ENCODE results near the gene DFFB.

DNA sequence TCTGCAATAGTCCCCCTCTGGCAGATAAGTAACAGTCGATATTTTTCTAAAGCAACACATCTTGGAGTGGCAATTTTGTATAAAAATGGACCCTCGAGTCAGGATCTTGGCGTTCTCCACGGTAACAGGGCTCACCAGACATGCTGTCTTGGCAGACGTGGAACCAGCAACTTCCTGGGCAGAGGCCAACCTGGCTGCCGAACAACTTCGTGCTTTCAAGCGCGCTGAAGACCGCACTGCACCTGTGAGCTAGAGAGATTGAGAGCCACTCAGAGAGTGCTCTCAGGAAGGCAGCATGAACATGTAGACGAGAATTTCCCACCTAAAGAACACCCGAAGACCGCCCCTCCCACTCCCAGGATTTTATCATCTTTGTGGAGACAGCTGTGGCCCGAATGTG is 35.5 kb downstream of the DFFB start:
- TF ChIP-seq, protein P1, sequence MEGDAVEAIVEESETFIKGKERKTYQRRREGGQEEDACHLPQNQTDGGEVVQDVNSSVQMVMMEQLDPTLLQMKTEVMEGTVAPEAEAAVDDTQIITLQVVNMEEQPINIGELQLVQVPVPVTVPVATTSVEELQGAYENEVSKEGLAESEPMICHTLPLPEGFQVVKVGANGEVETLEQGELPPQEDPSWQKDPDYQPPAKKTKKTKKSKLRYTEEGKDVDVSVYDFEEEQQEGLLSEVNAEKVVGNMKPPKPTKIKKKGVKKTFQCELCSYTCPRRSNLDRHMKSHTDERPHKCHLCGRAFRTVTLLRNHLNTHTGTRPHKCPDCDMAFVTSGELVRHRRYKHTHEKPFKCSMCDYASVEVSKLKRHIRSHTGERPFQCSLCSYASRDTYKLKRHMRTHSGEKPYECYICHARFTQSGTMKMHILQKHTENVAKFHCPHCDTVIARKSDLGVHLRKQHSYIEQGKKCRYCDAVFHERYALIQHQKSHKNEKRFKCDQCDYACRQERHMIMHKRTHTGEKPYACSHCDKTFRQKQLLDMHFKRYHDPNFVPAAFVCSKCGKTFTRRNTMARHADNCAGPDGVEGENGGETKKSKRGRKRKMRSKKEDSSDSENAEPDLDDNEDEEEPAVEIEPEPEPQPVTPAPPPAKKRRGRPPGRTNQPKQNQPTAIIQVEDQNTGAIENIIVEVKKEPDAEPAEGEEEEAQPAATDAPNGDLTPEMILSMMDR (IDR thresholded peaks at IDR 0.05): no peak
- TF ChIP-seq POLR2A (IDR thresholded peaks at IDR 0.05): no peak
